Psoas muscle (tissue), 8 donors: ENCODE results near the gene BIN2. TPM values are rescaled to one million over a fixed set of nuclear protein-coding genes. Genes with fewer than 3 reads are reported as not detected.
"Not testable (repeated sequence)": the region's sequence is repeated elsewhere in the genome, so short reads cannot be mapped to it uniquely, and the experiment has no call there.

Experiments used
- ATAC-seq, 4 donors: fragments of 200-7000 bp; cut with Tn5 transposase; one replicate each; pipeline ENCODE4 v1.9.1; 2020; ENCODE audit warnings: moderate library complexity in 3 of 4, mild to moderate bottlenecking in 2 of 4
- DNase-seq, 2 donors: peaks; one replicate each; pipeline ENCODE4 v3.0.0-alpha.2; 2020
- H3K27ac ChIP-seq: fragments of 200-600 bp; one replicate; pipeline ENCODE4 v1.8.0; 2022
- H3K27me3 ChIP-seq, 3 donors: fragments of 200-600 bp in 1 of 3; one replicate each; pipeline versions ENCODE4 v1.6.1 to v1.8.0; 2013 to 2022; ENCODE audit warnings: low read length in 2 of 3, mild to moderate bottlenecking in 2 of 3, moderate library complexity in 1 of 3; ENCODE audit not compliant: insufficient read depth in 3 of 3
- H3K36me3 ChIP-seq, 2 donors: fragments of 200-600 bp in 1 of 2; one replicate each; pipeline versions ENCODE4 v1.6.1 to v1.8.0; 2013 to 2022; ENCODE audit warnings: low read depth in 1 of 2, mild to moderate bottlenecking in 1 of 2, moderate library complexity in 1 of 2; ENCODE audit not compliant: insufficient read depth in 1 of 2
- H3K4me1 ChIP-seq: fragments of 200-600 bp; one replicate; pipeline ENCODE4 v1.8.0; 2022
- H3K4me3 ChIP-seq: fragments of 200-600 bp; one replicate; pipeline ENCODE4 v1.8.0; 2022; ENCODE audit warnings: mild to moderate bottlenecking
- H3K9me3 ChIP-seq: fragments of 200-600 bp; one replicate; pipeline ENCODE4 v1.8.0; 2022
- CTCF ChIP-seq: fragments of 200-600 bp; IDR thresholded peaks from one replicate; pipeline ENCODE4 v1.8.0; 2022; ENCODE audit warnings: antibody characterized with exemption
- WGBS, 3 donors: extraction: QIAGEN DNeasy Blood & Tissue Kit; methylation state at CpG; one replicate each; pipeline versions ENCODE4 v1.1.6 to v1.1.7; 2013; 5-methylcytosine and 5-hydroxymethylcytosine counted together
- intact Hi-C, 2 donors: fragments of 100-400 bp; cut with DNase I; formaldehyde crosslinking; loops; one replicate each; pipeline versions ENCODE4 v1.11.0 to v1.14.2; 2022
- polyA plus RNA-seq, 3 donors: library from polyadenylated mRNA; stranded (reverse); fragments of 200-250 nt; gene quantifications; one replicate each; pipeline ENCODE4 v1.2.3, GENCODE V29; 2013
- total RNA-seq, 4 donors: library from RNA; stranded (reverse); fragmentation: NEBNext Ultra II Directional in 2 of 4; extraction: Animal tissue kit (Norgen Biotek cat#: 25700) in 2 of 4; gene quantifications; one replicate each; pipeline versions ENCODE4 v1.2.1 to v1.2.4, GENCODE V29; 2021 to 2023
- donor health status: healthy with polysubstance abuse.
- donor health status: DM: no; HTN: no; CAD: no; lungs with moderate emphysema.
- donor health status: Bipolar disorder and iron deficiency.
- donor health status: healthy.
- donor health status: DM: yes; HTN: yes; CAD: no.
- donor health status: DM: no; HTN: no; CAD: no.
- donor health status: DM: no; HTN: no; CAD: no.
- donor health status: DM: yes; HTN: yes; CAD: no.

Gene BIN2
- total and polyA plus RNA-seq, 7 donors = 0.37 to 2.0 (median 0.81) TPM

DNA sequence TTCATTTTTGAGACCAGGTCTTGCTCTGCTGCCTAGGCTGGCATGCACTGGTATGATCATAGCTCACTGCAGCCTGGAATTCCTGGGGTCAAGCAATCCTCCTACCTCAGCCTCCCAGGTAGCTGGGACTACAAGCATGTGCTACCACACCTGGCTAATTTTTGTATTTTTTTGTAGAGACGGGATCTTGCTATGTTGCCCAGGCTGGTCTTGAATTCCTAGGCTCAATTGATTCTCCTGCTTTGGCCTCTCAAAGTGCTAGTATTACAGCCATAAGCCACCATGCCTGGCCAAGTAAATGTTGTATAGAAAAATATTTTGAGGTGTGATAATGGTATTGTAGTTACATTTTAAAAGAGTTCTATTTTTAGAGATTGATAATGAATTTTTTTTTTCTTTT, 12.6 kb downstream of the BIN2 start:
- no peak for ATAC-seq
- Histone ChIP-seq H3K27me3 (no peaks in the 10 kb centered on the region), H3K27ac (no peak overlapping the region), H3K4me1 (no peaks in the 10 kb centered on the region), H3K4me3 (no peak overlapping the region), H3K9me3 (no peaks in the 10 kb centered on the region), H3K36me3 (no peaks in the 10 kb centered on the region)
- DNase-seq = no peak
- no peak for TF ChIP-seq CTCF
- WGBS, 3 donors = 83 to 100% (median 96%) methylated on average over 1 of the region's 1 CpG
- intact Hi-C loops = no loop called here

- ATAC-seq = no peak
- 75 to 79% (median 77%) methylated on average over 6 of the region's 6 CpGs for WGBS, 3 donors
- no peaks in the 10 kb centered on the region for H3K4me1 ChIP-seq
- no peak overlapping the region for H3K27ac ChIP-seq
- TF ChIP-seq CTCF = no peak
- DNase-seq = no peak
- no peaks in the 10 kb centered on the region for H3K9me3 ChIP-seq
- H3K36me3 ChIP-seq = no peaks in the 10 kb centered on the region
- H3K27me3 ChIP-seq = no peaks in the 10 kb centered on the region
- H3K4me3 ChIP-seq = no peak overlapping the region
- intact Hi-C loops = no loop called here
These were observed 16.1 kb downstream of the BIN2 start for GRCh38 chr12:51307655-51308593.

DNA sequence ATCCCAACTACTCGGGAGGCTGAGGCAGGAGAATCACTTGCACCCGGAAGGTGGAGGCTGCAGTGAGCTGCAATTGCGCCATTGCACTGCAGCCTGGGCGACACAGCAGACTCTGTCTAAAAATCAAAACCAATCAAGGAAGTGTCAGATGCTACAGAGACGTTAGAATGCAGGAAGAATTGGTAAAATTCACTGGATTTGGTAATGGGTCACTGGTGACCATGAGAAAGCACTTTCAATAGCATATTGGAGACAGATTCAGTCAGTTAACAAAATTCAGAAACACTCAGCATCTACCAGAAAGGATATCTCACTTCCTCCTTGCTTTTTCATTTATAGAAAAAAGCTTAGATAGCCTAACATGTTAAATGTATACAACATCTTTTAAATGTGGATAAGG, 17.5 kb downstream of the BIN2 start:
- Histone ChIP-seq H3K4me1 (no peaks in the 10 kb centered on the region), H3K36me3 (no peaks in the 10 kb centered on the region), H3K4me3 (no peak overlapping the region), H3K9me3 (no peaks in the 10 kb centered on the region), H3K27ac (no peak overlapping the region), H3K27me3 (no peaks in the 10 kb centered on the region)
- ATAC-seq (no peak), DNase-seq (no peak)
- intact Hi-C loops = no loop called here
- WGBS, 3 donors = 81 to 90% (median 85%) methylated on average over 5 of the region's 5 CpGs
- TF ChIP-seq CTCF = no peak

DNA sequence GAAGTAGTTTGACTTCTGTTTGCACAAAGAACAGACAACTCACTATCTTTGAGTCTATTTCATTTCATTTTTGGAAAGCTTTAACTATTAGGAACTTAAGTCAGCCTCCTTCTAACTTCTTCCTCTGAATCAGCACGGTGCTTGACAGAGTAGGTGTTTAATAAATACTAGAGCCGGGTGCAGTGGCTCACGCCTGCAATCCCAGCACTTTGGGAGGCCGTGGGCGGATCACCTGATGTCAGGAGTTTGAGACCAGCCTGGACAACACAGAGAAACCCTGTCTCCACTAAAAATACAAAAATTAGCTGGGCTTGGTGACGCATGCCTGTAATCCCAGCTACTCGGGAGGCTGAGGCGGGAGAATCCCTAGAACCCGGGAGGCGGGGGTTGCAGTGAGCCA, 23.2 kb downstream of the BIN2 start:
- DNase-seq, H3K9me3 ChIP-seq, H3K36me3 ChIP-seq, H3K4me1 ChIP-seq, H3K27ac ChIP-seq, ATAC-seq, H3K4me3 ChIP-seq, H3K27me3 ChIP-seq, intact Hi-C loops: not testable (repeated sequence)
- WGBS, 3 donors = 80 to 83% (median 82%) methylated on average over 10 of the region's 10 CpGs

DNA sequence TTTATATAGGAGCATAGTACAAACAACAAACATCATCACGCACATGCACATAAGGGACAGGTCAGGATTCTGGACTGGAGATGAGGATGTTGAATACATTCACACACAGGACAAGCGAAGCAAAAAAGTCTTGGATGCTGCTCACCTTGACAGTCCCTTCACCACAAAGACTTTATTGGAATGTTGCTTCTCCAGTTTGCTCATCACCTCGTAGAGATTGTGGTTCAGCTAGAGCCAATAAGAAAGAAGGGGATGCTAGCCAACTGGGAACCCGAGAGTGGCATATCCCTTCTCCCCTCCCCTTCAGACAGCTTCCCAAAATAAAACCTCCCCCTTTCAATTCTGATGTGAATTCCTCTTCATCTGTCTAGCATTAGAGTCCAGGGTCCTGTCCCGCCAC, 28.3 kb downstream of the BIN2 start:
- WGBS, 3 donors = 66 to 79% (median 76%) methylated on average over 5 of the region's 5 CpGs
- ATAC-seq (no peak), DNase-seq (no peak)
- Histone ChIP-seq H3K4me1 (no peaks in the 10 kb centered on the region), H3K36me3 (no peaks in the 10 kb centered on the region), H3K4me3 (no peak overlapping the region), H3K27me3 (no peaks in the 10 kb centered on the region), H3K27ac (no peak overlapping the region), H3K9me3 (no peaks in the 10 kb centered on the region)
- intact Hi-C loops = no loop called here
- no peak for TF ChIP-seq CTCF

GRCh38 chr12:51294097-51294496, 29.9 kb downstream of the BIN2 start:
- intact Hi-C loops, ATAC-seq, H3K9me3 ChIP-seq, DNase-seq, H3K36me3 ChIP-seq, H3K4me1 ChIP-seq, H3K4me3 ChIP-seq, H3K27me3 ChIP-seq, H3K27ac ChIP-seq: not testable (repeated sequence)
- 82 to 85% (median 83%) methylated on average over 10 of the region's 10 CpGs for WGBS, 3 donors
